MM.1S (cell line): ENCODE results near the gene AKAP8L.

Experiments used
- CTCF ChIP-seq: fragments of 300-600 bp; sonication (generic); IDR thresholded peaks from 2 replicates; pipeline ENCODE4 v1.5.1; 2016; ENCODE audit warnings: antibody characterized with exemption, low read length, mixed read lengths
- EZH2 ChIP-seq: fragments of 300-600 bp; sonication (generic); optimal IDR thresholded peaks from 2 replicates; pipeline ENCODE3; 2017; ENCODE audit warnings: low read depth, mild to moderate bottlenecking, antibody characterized with exemption, low read length, mixed read lengths
- EZH2phosphoT487 ChIP-seq: fragments of 300-600 bp; sonication (generic); IDR thresholded peaks from 2 replicates; pipeline ENCODE4 v1.6.1; 2018; ENCODE audit warnings: antibody characterized with exemption, low read length

DNA sequence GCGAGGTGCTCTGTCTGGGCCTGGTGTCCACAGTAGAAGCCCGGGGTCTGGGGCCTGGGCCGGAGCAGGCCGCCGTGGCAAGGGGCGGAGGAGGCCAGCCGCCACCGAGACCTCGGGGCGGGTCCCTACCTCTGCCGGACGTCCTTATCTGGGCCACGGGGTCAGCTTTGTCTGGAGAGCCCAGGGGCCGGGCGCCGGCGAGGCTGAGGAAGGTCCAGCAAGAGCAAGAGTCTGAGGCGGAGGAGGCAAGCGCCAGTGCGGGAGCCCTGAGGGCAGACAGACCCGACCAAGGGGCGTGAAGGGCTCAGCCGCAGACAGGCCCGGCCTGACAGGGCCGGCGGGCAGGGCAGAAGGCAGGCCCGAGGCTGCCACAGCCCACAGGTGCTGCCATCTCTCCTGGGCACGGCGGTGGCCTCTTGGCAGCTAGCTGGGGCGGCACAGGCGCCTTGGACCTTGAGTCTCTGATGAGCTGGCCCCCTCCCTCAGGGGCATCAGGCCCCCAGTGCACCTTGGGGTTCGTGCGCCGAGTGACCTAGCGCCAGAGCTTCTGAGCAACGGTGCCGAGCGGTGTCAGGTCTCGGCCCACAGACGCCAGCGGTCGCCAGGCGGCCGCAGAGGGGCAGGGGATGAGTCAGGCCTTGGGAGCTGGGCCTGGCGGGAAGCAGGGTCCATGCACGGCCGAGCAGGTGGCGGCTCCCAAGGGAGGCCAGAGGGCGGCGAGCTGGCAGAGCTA lies 20.1 kb downstream of the AKAP8L start:
- TF ChIP-seq CTCF (no peak), EZH2 (no peak), EZH2phosphoT487 (no peak)
